Superior temporal gyrus (tissue), 1 donor: ENCODE results near the gene ZCWPW1.
"Not testable (repeated sequence)": the region's sequence is repeated elsewhere in the genome, so short reads cannot be mapped to it uniquely, and the experiment has no call there.

Experiments
- DNase-seq: peaks from one replicate; pipeline ENCODE4 v3.0.0-alpha.2; 2016; ENCODE audit errors: extremely low spot score

ZCWPW1 gene

DNA sequence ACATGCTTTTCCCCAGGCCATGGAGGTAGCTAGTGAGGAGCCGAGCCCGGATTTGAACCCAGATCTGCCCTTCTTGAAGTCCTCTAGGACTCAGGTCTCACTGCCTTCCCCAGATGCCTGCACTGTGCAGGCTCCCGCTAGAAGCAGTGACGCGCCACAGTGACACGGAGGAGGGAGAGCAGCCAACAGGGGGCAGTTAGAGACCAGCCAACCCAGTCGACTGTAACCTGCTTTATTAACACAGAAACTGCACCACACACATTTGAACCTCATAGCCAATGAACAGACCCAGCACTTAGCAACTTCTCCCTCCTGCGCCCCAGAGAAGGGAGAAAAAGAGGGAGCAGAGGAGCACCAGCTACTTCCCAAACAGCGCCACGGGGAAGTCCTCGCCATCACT lies 27.8 kb downstream of the ZCWPW1 start:
- DNase-seq = no peak

DNA sequence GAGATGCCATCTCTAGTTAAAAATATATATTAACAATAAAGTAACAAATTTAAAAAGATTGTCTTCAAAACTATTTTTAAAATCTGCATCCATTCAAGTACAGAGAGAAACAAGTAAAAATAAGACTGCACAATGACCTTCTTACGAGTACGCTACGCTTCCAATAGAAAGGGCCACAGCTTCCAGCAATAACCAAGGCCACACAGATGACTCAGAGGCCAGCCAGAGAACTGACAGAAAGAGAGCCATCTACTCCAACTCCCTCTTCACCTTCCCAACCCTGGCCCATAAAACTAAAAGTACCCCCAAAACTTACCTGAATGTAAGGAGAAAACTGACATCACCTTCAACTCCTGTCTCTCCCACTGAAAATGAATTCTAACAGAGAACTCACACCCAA lies 28.5 kb downstream of the ZCWPW1 start:
- no peak for DNase-seq

DNA sequence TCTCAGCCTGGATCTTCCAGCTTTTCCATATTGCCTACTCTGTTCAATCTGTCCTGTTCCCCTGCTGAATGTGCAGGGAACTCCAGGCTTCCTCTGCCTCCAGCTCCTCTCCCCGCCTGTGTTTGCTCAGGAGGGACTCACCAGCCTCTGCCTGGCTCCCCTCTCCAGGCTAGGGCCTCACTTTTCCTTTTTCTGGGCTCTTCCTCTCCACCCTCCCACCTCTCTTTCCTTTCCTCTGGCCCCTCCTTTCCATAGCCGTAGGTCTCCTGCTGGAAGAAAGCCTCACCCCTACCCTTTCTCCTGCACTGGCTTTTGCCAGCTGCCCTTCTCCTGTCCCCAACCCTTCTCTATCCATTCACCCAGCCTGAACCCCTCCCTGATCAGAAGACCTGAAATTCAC lies 30.3 kb downstream of the ZCWPW1 start:
- no peak for DNase-seq

DNA sequence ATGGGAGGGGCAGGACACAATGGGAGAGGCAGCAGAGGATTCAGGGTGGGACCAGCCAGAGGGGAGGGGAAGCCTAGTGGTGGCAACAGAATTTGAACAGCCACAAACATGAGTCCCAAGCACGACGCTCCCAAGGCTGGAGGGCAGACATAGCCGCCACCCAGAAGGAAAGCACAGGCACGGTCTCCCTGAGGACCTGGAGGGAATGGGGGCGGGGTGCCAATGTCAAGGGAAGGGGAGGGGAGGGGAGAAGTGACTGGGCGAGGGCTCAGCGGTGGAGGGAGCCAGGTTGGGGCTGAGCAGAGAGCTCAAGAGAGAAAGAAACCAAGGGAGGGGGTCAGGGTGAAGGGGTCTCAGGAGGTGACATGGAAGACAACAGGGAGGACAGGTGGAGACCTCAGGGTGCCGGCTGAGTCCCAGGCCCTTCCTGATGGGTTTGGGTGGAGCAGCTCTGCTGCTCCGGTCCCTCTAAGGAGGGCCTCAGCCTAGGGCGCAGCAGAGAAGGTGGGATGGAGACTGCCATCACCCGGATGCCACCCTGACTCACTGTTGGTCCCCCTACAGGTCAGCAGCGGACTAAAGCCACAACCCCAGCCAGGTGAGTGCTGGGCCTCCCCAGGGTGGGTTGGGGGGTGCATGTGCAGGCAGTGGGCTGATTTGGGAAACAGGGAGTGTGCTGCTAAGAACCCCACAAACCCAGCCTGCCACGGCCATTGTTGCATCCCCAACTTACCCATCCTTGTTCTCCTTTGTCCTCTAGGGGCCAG lies 31.0 kb downstream of the ZCWPW1 start:
- no peak for DNase-seq

DNA sequence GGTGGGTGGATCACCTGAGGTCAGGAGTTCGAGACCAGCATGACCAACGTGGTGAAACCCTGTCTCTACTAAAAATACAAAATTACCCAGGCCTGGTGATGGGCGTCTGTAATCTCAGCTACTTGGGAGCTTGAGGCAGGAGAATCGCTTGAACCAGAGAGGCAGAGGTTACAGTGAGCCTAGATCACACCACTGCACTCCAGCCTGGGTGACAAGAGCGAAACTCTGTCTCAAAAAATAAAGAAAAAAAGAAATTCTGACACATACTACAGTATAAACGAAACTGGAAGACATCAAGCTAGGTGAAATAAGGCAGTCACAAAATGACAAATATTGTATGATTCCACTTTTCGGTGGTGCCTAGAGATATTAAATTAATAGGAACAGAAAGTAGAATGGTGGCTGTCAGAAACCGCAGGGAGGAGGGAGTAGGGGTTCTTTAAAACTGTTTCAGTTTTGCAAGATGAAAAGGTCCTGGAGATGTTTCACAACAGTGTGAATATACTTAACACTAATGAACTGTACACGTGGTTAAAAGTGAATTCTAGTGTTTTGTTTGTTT lies 32.0 kb downstream of the ZCWPW1 start:
- no peak for DNase-seq

DNA sequence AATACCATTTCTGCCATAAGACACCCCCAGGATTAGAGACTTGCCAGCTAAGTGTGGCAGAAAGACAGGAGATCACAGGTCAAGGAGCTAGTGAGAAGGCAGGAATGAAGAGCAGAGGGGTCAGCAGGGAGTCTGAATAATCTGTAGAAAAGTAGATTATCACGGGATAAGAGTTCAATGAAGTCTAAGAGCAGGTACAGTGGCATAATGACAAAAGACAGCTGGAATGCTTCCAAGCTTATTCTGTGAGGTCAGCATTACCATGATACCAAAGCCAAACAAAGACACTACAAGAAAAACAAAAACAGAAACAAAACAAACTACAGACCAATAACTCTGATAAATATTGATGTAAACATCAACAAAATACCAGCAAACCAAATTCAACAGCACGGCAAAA lies 34.4 kb downstream of the ZCWPW1 start:
- no peak for DNase-seq

DNA sequence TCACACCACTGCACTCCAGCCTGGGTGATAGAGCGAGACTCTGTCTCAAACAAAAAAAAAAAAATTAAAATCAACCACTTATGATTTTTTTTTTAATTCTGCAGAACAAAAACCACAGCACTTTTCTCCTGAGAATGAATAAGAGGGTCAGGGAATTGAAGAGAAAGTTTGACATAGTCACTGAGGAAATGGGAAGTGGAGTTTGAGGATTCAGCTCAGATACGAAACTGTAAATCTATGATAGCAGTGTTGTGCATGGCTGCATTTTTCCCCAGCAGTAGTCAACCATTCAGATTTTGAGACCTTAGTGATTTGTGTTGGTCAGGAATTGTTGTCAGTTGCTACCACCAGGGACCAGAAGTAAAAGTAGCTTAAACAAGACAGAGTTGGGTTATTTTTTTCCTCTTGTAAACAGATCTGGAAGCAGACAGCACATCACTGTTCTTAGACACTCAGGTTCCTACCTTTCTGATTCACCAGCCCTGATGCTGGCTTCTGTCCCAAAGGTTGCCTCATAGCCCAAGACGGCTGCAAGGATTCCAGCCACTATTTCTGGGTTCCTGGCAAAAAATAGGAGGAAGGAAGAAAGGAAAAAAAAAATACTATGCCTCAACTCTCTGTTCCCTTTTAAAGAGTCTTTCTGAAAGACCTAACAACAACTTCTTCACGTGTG lies 35.1 kb downstream of the ZCWPW1 start:
- DNase-seq = no peak

DNA sequence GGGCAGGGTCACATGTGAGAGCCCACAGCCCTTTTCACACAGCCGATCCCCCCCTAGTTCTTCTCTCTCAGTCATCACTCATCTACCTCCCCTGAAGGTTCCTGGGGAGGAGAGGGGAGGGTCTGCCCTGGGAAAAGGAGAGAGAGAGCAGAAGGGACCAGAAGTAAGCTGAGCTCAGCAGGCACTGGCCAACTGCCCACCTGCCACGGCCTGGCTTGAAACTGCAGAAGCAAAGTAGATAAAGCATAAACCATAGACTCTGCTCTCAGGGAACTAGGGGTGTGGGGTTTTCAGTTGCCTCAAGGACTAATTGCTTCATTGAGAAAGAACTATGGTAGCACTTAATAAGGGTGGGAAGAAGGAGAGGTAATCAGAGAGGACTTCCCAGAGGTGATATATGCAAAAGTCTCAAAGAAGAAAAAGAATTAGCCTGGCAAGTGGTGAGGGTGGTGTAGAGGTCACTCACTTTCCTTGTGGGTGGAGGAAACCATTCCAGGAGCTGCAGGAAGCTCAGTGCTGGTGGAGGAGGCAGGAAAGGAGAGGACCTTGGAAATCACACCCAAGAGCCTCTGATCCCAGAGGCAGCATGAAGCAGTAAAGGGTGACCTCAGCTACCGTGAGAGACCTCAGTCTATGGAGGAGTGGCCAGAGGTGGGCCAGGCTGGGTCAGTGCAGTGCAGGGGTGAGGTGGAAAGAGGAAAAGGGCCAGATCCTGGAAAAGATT lies 38.1 kb downstream of the ZCWPW1 start:
- DNase-seq = no peak

DNA sequence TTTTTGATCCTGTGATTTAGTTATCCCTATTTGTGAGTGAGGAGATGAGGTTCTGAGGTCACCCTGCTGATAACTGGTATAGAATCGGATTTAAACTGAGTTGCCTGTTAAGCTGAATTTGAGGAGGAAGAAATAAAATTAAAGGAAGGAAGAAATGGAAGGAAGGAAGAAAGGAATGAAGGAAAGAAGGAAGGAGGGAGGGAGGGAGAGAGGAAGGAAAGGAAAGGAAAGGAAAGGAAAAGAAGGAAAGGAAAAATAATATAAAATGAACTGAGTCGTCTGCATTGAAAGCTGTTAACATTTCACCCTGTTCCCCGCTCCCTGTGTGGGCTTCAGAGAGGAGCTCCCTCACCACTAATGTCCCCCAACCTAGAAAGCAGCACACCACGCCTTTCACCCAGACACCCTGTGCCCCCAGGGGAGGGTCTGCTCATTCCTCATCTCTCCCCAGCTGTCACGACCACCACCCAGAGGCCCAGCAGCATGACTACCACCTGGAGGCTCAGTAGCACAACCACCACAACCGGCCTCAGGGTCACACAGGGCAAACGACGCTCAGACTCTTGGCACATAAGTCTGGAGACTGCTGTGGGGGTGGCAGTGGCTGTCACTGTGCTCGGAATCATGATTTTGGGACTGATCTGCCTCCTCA lies 38.9 kb downstream of the ZCWPW1 start:
- no peak for DNase-seq

DNA sequence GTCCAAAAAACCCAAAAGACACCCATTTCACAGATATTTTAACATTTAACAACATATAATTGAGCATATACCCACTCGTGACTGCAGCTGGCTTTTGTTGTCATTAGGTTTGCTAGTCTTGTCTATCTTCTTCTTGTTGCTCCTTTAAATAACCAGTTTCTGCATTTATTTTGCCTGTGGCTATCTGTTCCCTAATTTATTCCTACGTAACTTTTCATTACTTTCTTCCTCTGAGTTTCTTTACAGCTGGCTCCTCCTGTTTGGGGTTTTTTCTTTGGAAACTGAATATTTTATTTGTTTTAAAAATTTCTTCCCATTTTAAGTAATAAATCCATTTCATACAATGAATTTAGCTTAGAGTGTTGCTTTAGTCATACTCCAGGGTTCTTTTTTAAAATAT lies 40.8 kb downstream of the ZCWPW1 start:
- no peak for DNase-seq

DNA sequence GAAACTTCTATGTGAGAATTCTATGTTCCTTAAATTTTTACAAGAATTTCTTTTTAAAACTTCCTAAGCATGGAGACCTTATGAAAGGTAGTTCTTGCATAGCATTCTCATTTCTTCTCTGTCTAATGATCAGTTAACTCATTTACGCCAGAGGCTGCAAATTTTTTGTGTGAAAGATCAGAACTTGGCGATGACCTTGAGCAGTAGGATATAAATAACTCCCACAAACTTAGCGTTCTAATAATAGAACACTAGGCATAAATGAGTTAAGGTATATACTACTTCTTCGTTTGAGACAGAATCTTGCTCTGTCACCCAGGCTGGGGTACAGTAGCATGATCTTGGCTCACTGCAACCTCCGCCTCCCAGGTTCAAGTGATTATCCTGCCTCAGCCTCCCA lies 41.6 kb downstream of the ZCWPW1 start:
- DNase-seq = no peak

DNA sequence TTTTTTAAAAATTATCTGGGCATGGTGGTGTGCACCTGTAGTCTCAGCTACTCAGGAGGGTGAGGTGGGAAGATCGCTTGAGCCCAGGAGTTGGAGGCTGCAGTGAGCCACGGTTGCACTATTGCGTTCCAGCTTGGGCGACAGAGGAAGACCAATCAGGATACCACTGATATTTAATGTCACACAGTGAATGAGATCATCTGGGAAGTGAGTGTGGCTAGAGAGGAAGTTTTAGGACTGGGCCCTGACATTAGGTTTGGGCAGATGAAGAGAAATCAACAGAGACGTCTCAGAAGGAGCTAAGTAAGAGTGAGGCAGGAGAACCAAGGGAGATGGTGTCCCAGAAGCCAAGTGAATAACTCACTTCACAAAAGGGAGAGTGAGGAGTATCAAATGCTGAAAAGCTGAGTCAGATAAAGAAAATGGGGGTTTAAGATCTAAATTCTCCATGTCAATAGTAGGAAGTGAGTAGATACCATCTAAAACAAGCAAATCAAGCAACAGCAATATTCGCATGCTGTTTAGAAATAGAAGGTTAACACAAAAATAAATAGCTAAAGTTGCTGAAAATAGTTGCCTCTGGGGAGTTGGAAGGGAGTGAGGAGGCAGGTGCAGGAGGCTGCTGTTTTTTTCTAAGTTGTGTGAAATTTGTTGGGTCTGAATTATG lies 43.7 kb downstream of the ZCWPW1 start:
- no peak for DNase-seq

DNA sequence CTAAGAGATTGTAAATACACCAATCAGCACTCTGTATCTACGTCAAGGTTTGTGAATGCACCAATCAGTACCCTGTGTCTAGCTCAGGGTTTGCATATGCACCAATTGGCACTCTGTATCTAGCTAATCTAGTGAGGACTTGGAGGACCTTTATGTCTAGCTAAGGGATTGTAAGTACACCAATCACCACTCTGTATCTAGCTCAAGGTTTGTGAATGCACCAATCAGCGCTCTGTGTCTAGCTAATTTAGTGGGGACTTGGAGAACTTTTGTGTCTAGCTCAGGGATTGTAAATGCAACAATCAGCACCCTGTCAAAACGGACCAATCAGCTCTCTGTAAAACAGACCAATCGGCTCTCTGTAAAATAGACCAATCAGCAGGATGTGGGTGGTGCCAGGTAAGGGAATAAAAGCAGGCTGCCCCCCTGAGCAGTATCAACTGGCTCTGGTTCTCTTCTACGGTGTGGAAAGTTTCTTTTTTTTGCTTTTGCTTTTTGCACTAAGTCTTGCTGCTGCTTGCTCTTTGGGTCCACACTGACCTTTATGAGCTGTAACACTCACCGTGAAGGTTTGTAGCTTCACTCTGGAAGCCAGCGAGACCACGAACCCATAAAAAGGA lies 46.2 kb downstream of the ZCWPW1 start:
- not testable (repeated sequence) for DNase-seq

DNA sequence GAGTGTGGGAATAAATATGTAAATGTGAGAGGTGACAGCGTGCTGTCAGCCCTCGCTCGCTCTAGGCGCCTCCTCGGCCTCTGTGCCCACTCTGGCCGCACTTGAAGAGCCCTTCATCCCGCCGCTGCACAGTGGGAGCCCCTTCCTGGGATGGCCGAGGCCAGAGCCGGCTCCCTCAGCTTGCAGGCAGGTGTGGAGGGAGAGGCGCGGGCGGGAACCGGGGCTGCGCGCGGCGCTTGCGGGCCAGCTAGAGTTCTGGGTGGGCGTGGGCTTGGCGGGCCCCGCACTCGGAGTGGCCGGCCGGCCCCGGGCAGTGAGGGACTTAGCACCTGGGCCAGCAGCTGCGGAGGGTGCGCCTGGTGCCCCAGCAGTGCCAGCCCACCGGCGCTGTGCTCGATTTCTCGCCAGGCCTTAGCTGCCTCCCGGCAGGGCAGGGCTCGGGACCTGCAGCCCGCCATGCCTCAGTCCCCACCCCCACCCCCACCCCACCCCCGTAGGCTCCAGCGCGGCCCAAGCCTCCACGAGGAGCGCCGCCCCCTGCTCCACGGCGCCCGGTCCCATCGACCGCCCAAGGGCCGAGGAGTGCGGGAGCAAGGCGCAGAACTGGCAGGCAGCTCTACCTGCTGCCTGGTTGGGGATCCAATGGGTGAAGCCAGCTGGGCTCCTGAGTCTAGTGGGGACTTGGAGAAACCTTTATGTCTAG lies 46.8 kb downstream of the ZCWPW1 start:
- DNase-seq = not testable (repeated sequence)

DNA sequence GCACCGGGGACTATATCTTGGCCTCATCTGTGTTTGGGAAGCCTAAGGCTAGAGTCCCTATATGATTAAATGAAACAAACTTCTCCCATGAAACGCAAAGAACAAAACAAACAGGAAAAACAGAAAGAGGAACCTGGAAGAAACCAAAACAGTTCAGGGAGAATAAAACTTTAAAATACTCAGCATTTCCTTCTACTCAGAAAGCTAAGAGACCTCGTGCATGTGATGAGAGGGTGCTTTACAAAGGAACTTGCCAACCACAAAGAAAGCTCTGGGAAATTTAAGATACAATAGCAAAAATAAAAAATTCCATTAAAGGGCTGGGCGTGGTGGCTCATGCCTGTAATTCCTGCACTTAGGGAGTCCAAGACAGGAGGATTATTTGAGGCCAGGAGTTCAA lies 48.3 kb downstream of the ZCWPW1 start:
- DNase-seq = no peak

DNA sequence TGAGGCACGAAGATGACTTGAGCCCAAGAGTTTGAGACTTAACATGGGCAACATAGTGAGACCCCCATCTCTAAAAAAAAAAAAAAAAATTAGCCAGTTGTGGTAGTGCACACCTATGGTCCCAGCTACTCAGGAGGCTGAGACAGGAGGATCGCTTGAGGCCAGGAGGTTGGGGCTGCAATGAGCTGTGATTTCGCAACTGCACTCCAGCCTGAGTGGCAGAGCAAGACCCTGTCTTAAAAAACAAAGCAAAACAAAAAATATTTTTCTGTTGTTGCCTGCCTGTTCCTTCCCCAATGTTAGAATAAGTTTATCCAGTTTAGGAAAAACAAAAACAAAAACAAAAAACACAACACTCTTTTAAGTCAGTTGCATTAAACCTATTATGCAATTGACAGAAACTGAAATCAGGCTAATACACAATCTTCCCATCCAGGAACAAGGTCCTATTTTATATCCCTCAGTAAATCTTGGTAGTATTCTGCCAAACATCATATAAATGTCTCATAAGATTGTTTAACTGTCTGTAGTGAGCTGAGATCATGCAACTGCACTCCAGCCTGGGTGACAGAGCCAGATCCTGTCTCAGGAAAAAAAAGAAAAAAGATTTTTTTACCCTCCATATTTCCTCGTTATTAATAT lies 50.3 kb downstream of the ZCWPW1 start:
- DNase-seq = no peak

DNA sequence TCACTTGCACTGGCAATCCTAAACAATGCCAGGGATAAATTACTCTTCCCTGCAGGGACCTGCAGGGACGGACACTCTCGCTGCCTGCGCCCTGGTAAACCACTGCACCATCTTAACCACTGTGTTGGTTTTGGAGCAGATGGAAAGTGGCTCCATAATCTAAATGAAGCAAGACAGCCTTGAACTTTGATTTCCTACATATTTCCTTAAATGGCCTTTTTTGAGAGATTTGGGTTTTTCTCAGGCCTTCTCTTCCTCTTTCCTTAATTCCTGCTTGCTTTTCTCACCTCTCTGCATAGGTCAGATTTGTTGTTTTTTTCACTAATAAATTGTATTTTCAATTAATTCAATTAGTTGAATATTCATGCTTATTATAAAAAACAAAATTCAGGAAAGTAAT lies 52.4 kb downstream of the ZCWPW1 start:
- no peak for DNase-seq

DNA sequence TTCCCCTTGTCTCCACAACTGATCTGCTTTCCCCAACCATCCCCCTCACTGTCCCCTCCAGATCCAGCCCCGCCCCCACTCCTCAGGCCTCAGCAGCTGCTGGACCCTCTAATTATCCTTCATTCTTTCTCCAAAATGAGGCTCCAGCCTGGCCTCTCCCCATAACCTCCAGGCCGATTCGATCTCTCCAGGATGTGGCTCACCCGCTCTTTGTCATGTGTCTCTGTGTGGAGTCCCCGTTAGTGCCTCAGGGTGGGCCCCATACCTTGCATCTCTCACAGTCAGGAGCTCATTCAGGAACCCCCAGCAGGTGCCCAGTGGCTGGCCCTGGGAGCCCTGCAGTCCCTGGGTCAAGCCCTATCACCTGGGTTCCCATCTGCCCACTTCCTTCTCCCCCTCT lies 53.9 kb downstream of the ZCWPW1 start:
- DNase-seq = no peak

DNA sequence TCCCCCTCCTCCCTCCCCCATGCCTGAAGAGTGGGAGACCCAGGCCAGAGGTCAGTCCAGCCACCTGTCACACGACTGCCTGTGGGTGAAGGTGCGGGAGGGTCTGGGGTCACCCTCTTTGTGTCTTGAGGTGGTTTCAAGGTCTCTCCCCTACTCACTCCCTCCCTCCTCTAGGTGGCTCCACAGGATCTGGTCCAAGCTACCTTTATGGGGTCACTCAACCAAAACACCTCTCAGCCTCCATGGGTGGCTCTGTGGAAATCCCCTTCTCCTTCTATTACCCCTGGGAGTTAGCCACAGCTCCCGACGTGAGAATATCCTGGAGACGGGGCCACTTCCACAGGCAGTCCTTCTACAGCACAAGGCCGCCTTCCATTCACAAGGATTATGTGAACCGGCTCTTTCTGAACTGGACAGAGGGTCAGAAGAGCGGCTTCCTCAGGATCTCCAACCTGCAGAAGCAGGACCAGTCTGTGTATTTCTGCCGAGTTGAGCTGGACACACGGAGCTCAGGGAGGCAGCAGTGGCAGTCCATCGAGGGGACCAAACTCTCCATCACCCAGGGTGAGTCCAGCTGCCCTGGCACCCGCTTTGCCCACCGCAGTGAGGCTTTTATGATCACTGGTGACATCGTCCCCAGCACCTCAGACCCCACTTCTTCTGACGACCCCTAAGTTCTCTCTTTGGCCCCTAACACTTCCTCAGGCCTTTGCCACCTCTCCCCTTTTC lies 54.5 kb downstream of the ZCWPW1 start:
- not testable (repeated sequence) for DNase-seq
